B cell (primary cell): ENCODE data around the gene ZFYVE27. TPM values are rescaled to one million over a fixed set of nuclear protein-coding genes. Genes with fewer than 3 reads are reported as not detected.

ENCODE experiments used
- ATAC-seq: fragments of 200-7000 bp; cut with Tn5 transposase; one replicate; pipeline ENCODE4 v1.10.0; 2021; ENCODE audit warnings: low read depth, mild to moderate bottlenecking, moderate number of reproducible peaks, moderate library complexity
- CTCF ChIA-PET: fragments of 350-600 bp; sonication (Branson Sonifier 250); formaldehyde crosslinking; loops from one replicate; lab custom pipeline; 2021; ENCODE audit warnings: antibody characterized with exemption, inconsistent platforms; lab: Charles Lee
- POLR2A ChIA-PET: fragments of 350-600 bp; sonication (Branson Sonifier 250); formaldehyde crosslinking; loops from one replicate; lab custom pipeline; 2021; ENCODE audit warnings: antibody characterized with exemption; lab: Charles Lee
- DNase-seq: peaks from one replicate; pipeline ENCODE4 v3.0.0; 2013
- H2AFZ ChIP-seq: 2 replicates; pipeline ENCODE4 v1.6.1; 2012; ENCODE audit warnings: mild to moderate bottlenecking, low read depth, low read length; ENCODE audit not compliant: insufficient read depth, poor library complexity, severe bottlenecking
- H3K27ac ChIP-seq, 2 donors: 1 replicate in 1 of 2; 2 replicates in 1 of 2; pipeline ENCODE4 v1.5.1; 2012 to 2013; ENCODE audit warnings: low read length in 2 of 2, mild to moderate bottlenecking in 2 of 2, moderate library complexity in 1 of 2
- H3K27me3 ChIP-seq, 4 experiments: fragments of 200-600 bp in 1 of 4; sonication (generic) in 1 of 4; replicated peaks in 1 of 4; 1 replicate in 2 of 4; 2 replicates in 2 of 4; pipeline versions ENCODE4 v1.6.1 to v1.7.0; 2013 to 2016; ENCODE audit warnings: low read length in 3 of 4, mild to moderate bottlenecking in 2 of 4, mixed read lengths in 1 of 4, moderate library complexity in 1 of 4; ENCODE audit not compliant: insufficient read depth in 4 of 4, control insufficient read depth in 3 of 4; ENCODE audit errors: control extremely low read depth in 1 of 4
- H3K36me3 ChIP-seq, 2 experiments: replicated peaks in 1 of 2; 1 replicate in 1 of 2; 2 replicates in 1 of 2; pipeline versions ENCODE4 v1.6.1 to v1.7.1; 2013; ENCODE audit warnings: low read length in 1 of 2; ENCODE audit not compliant: insufficient read depth in 2 of 2, control insufficient read depth in 1 of 2; ENCODE audit errors: control extremely low read depth in 1 of 2, extremely low read depth in 1 of 2
- H3K4me1 ChIP-seq, 2 donors: fragments of 200-600 bp in 1 of 2; sonication (generic) in 1 of 2; 1 replicate in 1 of 2; 2 replicates in 1 of 2; pipeline versions ENCODE4 v1.5.1 to v1.6.1; 2013 to 2017; ENCODE audit warnings: low read length in 2 of 2; ENCODE audit not compliant: control insufficient read depth in 2 of 2, insufficient read depth in 2 of 2
- H3K4me2 ChIP-seq: replicated peaks from 2 replicates; pipeline ENCODE3; 2012; ENCODE audit warnings: mild to moderate bottlenecking, low read depth, low read length; ENCODE audit not compliant: poor library complexity, severe bottlenecking
- H3K4me3 ChIP-seq, 5 experiments: fragments of 200-600 bp in 1 of 5; sonication (generic) in 1 of 5; 1 replicate in 3 of 5; 2 replicates in 2 of 5; pipeline versions ENCODE4 v1.5.1 to v1.7.0; 2011 to 2016; ENCODE audit warnings: low read length in 4 of 5, mild to moderate bottlenecking in 4 of 5, low read depth in 2 of 5, control low read depth in 1 of 5, moderate library complexity in 1 of 5; ENCODE audit not compliant: insufficient read depth in 1 of 5; ENCODE audit errors: control extremely low read depth in 1 of 5, extremely low read depth in 1 of 5
- H3K79me2 ChIP-seq: fragments of 200-600 bp; sonication (generic); one replicate; pipeline ENCODE4 v1.6.0; 2016; ENCODE audit warnings: low read length; ENCODE audit not compliant: control insufficient read depth, insufficient read depth
- H3K9ac ChIP-seq: fragments of 200-600 bp; sonication (generic); 2 replicates; pipeline ENCODE4 v1.6.1; 2017; ENCODE audit warnings: mild to moderate bottlenecking, low read length, moderate library complexity
- H3K9me3 ChIP-seq, 3 donors: one replicate each; pipeline versions ENCODE4 v1.6.1 to v1.7.1; 2013; ENCODE audit warnings: low read length in 2 of 3; ENCODE audit not compliant: control insufficient read depth in 2 of 3, insufficient read depth in 1 of 3; ENCODE audit errors: control extremely low read depth in 1 of 3
- H4K20me1 ChIP-seq: 2 replicates; pipeline ENCODE4 v1.6.0; 2012; ENCODE audit warnings: mild to moderate bottlenecking, low read length; ENCODE audit not compliant: insufficient read depth, control insufficient read depth, poor library complexity, severe bottlenecking
- H3K27ac Mint-ChIP-seq: one replicate; pipeline ENCODE4 v1.8.0; 2021; ENCODE audit warnings: mixed read lengths
- H3K27me3 Mint-ChIP-seq: one replicate; pipeline ENCODE4 v1.8.0; 2021; ENCODE audit warnings: mixed read lengths
- H3K4me1 Mint-ChIP-seq: one replicate; pipeline ENCODE4 v1.8.0; 2021; ENCODE audit warnings: mixed read lengths
- H3K4me3 Mint-ChIP-seq: one replicate; pipeline ENCODE4 v1.8.0; 2021; ENCODE audit warnings: mixed read lengths
- H3K9me3 Mint-ChIP-seq: one replicate; pipeline ENCODE4 v1.8.0; 2022; ENCODE audit warnings: mixed read lengths; ENCODE audit not compliant: insufficient read depth
- CTCF ChIP-seq: fragments of 200-600 bp; IDR thresholded peaks from one replicate; pipeline ENCODE4 v1.8.0; 2022; ENCODE audit warnings: antibody characterized with exemption, mild to moderate bottlenecking
- EZH2 ChIP-seq: IDR thresholded peaks from 2 replicates; pipeline ENCODE4 v1.6.1; 2012; ENCODE audit warnings: borderline replicate concordance, low read depth, mild to moderate bottlenecking, moderate library complexity, low read length; ENCODE audit not compliant: insufficient read depth, poor library complexity, severe bottlenecking
- WGBS: methylation state at CpG from one replicate; pipeline ENCODE4 v1.1.5; 2013; ENCODE audit warnings: missing lambda C conversion rate; ENCODE audit not compliant: insufficient coverage; 5-methylcytosine and 5-hydroxymethylcytosine counted together
- intact Hi-C: fragments of 100-400 bp; cut with micrococcal nuclease; formaldehyde crosslinking; loops from one replicate; pipeline ENCODE4 v1.10.0; 2022
- polyA plus RNA-seq: library from polyadenylated mRNA; depleted of rRNA; stranded (reverse); fragments of >200 nt; gene quantifications from 2 replicates; pipeline ENCODE4 v1.2.3, GENCODE V29; 2012
- total RNA-seq, 2 donors: library from RNA; stranded (reverse); fragments of 120-200 nt in 1 of 2; gene quantifications; 1 replicate in 1 of 2; 2 replicates in 1 of 2; pipeline versions ENCODE4 v1.2.3 to v1.2.4, GENCODE V29; 2013 to 2022

ZFYVE27 gene
- total and polyA plus RNA-seq, 2 donors (not counting 1 experiment from before 2014, with no cell fraction given), result 50.4 to 79.7 TPM

DNA sequence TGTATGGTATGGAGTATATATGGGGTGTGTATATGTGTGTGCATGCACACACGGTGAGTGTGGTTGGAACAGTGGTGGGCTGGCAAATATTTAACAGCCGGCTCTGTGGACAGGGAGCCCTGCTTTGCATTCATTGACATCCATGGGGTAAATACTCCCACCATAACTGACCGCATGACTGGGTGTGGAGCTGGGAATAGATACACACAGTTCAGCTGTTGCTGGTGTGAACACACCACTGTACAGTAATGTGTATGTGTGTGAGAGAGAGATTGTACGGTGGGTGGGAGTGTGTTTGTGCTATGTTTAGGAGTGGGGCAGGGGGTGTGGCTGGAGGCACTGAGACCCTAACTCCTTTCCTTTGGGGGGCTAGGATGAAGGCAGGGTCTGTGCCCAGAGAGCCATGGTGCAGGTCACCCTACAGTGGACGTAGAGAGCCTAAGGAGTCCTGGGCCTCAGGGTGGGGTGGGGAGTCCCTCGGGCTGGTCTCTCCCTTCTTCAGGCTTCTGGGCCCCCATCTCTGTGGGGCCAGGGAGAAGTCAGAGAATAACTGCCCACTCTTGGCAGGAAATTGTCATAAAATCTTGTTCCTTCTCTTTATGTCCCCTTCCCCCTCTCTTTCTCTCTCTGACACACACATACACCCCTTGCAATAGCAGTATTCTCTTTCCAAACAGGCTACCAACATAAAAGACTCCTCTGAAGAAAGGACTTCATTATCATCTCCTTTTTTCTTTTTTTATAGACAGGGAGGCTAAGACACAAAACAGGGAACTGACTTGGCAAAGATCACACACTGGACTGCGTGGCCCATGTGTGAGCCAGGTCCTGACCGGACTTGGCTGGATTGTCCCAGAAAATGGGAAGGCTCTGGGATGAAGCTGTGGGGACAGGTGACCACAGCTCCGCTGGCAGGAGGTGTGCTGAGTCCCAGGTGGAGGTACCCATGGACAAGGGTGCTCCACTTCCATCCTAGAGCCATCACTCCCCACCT, 31.7 kb downstream of the ZFYVE27 start:
- Mint-ChIP-seq H3K27ac (no peak overlapping the region), H3K4me3 (no peak overlapping the region), H3K27me3 (peaks cover 40% of the 10 kb centered on the region), H3K9me3 (no peaks in the 10 kb centered on the region), H3K4me1 (peaks cover 27% of the 10 kb centered on the region)
- no peak overlapping the region for H3K27ac ChIP-seq
- H3K9me3 ChIP-seq, result peaks cover 0 to 2% (median 0%) of the 10 kb centered on the region in 3 donors
- no peak overlapping the region for H2AFZ ChIP-seq
- no peak for TF ChIP-seq EZH2
- TF ChIP-seq CTCF, result no peak
- H4K20me1 ChIP-seq, result no peaks in the 10 kb centered on the region
- DNase-seq, result no peak
- no peaks in the 10 kb centered on the region for H3K79me2 ChIP-seq
- no peak overlapping the region for H3K4me3 ChIP-seq
- intact Hi-C loops, result no loop called here
- peaks cover 0 to 31% (median 12%) of the 10 kb centered on the region in 4 experiments for H3K27me3 ChIP-seq
- ChIA-PET POLR2A (no interaction called here), CTCF (no interaction called here)
- no peak overlapping the region for H3K9ac ChIP-seq
- 84% methylated on average over 8 of the region's 9 CpGs for WGBS
- H3K4me1 ChIP-seq, result peaks cover 13 to 15% of the 10 kb centered on the region in 2 donors
- no peak for ATAC-seq
- no peaks in the 10 kb centered on the region for H3K36me3 ChIP-seq
- no peak overlapping the region for H3K4me2 ChIP-seq

DNA sequence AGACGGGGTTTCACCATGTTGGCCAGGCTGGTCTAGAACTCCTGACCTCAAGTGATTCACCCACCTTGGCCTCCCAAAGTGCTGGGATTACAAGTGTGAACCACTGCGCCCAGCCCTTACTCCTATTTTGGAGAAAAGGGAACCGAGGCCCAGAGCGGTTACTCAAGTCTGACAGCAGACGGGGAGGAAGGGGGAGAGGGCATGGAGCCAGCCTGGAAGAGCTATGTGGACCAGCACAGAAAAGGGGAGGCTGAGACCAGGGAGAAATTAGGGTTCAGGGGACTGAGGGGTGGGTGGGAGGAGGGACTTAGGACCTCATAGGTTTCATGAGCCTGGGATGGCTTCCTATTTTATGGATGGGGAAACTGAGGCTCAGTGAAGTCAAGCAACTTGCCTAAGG, 33.3 kb downstream of the ZFYVE27 start:
- Mint-ChIP-seq H3K9me3 (no peaks in the 10 kb centered on the region), H3K27ac (no peak overlapping the region), H3K27me3 (peaks cover 42% of the 10 kb centered on the region), H3K4me1 (peaks cover 16% of the 10 kb centered on the region), H3K4me3 (no peak overlapping the region)
- no peak overlapping the region for H3K9ac ChIP-seq
- no peak overlapping the region for H3K27ac ChIP-seq
- H3K27me3 ChIP-seq, result peaks cover 0 to 31% (median 12%) of the 10 kb centered on the region in 4 experiments
- peaks cover 4 to 7% of the 10 kb centered on the region in 2 donors for H3K4me1 ChIP-seq
- POLR2A ChIA-PET, result no interaction called here
- no peaks in the 10 kb centered on the region for H3K36me3 ChIP-seq
- intact Hi-C loops, result no loop called here
- H4K20me1 ChIP-seq, result no peaks in the 10 kb centered on the region
- no peak overlapping the region for H2AFZ ChIP-seq
- H3K4me2 ChIP-seq, result no peak overlapping the region
- no peak for DNase-seq
- no peak for TF ChIP-seq EZH2
- no peak for TF ChIP-seq CTCF
- no peaks in the 10 kb centered on the region for H3K79me2 ChIP-seq
- no peak for ATAC-seq
- 71% methylated on average over 4 of the region's 5 CpGs for WGBS
- peaks cover 0 to 2% (median 0%) of the 10 kb centered on the region in 3 donors for H3K9me3 ChIP-seq
- H3K4me3 ChIP-seq, result no peak overlapping the region
- CTCF ChIA-PET, result no interaction called here
